ENCODE measurements around the gene TMED3.

GRCh38 chr15:79341396-79341795 lies 30.5 kb downstream of the TMED3 start:
- TF ChIP-seq CTCF (IDR thresholded peaks at IDR 0.05) (no peak), POLR2A (IDR thresholded peaks at IDR 0.05) (no peak)

All from thyroid gland (tissue), 4 donors.